PC-3 (cell line): ENCODE measurements around the gene CBFA2T3.

ENCODE experiments used
- EZH2 ChIP-seq: fragments of 300-600 bp; sonication (generic); IDR thresholded peaks from one replicate; pipeline ENCODE4 v1.6.1; 2017; ENCODE audit warnings: antibody characterized with exemption, mild to moderate bottlenecking, low read length; ENCODE audit not compliant: unreplicated experiment
- TF ChIP-seq, protein P1 (sequence below): fragments of 300-600 bp; sonication (generic); conservative IDR thresholded peaks from 2 replicates; pipeline ENCODE4 v1.5.1; 2017; ENCODE audit warnings: antibody characterized with exemption, low read depth, mild to moderate bottlenecking, low read length

DNA sequence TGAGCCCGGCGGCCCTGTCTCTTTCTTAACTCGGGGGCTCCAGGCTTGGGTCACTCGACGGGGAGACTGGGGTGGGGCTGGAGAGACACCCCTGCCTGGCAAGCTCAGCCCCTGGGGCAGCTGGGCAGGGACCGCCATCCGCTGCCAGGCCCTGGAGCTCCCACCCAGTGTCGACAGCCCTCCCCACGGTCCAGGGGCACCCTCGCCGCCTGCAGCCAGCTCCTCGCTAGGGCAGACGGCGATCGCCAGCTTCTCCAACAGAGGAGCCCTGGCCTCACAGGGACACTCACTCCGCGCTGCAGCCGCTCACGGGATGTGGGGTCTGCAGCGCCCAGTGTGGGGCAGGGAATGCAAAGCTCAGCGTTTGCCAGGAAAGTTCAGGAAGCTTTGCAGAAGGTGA is 149.3 kb downstream of the CBFA2T3 start:
- TF ChIP-seq, protein P1, sequence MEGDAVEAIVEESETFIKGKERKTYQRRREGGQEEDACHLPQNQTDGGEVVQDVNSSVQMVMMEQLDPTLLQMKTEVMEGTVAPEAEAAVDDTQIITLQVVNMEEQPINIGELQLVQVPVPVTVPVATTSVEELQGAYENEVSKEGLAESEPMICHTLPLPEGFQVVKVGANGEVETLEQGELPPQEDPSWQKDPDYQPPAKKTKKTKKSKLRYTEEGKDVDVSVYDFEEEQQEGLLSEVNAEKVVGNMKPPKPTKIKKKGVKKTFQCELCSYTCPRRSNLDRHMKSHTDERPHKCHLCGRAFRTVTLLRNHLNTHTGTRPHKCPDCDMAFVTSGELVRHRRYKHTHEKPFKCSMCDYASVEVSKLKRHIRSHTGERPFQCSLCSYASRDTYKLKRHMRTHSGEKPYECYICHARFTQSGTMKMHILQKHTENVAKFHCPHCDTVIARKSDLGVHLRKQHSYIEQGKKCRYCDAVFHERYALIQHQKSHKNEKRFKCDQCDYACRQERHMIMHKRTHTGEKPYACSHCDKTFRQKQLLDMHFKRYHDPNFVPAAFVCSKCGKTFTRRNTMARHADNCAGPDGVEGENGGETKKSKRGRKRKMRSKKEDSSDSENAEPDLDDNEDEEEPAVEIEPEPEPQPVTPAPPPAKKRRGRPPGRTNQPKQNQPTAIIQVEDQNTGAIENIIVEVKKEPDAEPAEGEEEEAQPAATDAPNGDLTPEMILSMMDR, result no peak
- no peak for TF ChIP-seq EZH2
